Measurements from ENCODE around the gene SLC22A2. TPM values are rescaled to one million over a fixed set of nuclear protein-coding genes. Genes with fewer than 3 reads are reported as not detected.

Gene SLC22A2
- total RNA-seq, 1 experiment from 2014 or later, result not detected

DNA sequence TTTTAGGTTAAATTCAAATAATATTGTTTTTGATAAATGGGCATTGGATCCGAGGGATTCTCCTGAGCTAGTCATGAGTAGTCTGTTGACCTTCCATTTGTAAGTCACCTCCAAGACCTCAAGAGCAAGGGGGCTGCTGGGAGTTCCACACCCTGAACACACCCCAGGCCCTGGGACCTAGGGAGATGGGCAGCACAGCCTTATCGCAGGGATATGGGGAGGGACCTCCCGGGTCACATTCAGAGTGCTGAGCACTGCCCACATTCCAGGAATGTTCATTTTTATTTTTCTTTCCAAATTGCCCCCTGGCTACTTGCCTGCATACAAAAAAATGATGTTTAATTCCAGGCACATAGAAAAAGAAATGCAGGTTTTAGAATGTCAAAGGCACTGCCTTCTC, 55.5 kb downstream of the SLC22A2 start:
- intact Hi-C loops (cut with micrococcal nuclease; ENCODE audit: unreplicated experiment), result no loop called here
- Mint-ChIP-seq H3K27me3 (ENCODE audit: unreplicated experiment) (no peaks in the 10 kb centered on the region), H3K9me3 (ENCODE audit: low read depth, unreplicated experiment) (peaks cover 4% of the 10 kb centered on the region), H3K4me1 (ENCODE audit: low read depth, unreplicated experiment) (peaks cover 19% of the 10 kb centered on the region), H3K4me3 (ENCODE audit: low read depth, unreplicated experiment) (no peak overlapping the region), H3K27ac (ENCODE audit: unreplicated experiment) (no peak overlapping the region), H3K36me3 (ENCODE audit: insufficient read depth, unreplicated experiment) (no peaks in the 10 kb centered on the region)
- TF ChIP-seq CTCF (IDR thresholded peaks at IDR 0.05; ENCODE audit: unreplicated experiment), result no peak
- CTCF ChIA-PET, result interaction anchor here (0.5 to 0.6 kb wide), 2 partner anchors 21 to 48 kb away, joined by 3 to 4 read pairs; no protein-coding TSS in a partner anchor
- DNase-seq, result no peak
- no TSS peak for BruUV-seq (replicated peaks)

GRCh38 chr6:160202411-160202810, 56.2 kb downstream of the SLC22A2 start:
- no peak for DNase-seq

GRCh38 chr6:160201061-160201460, 57.6 kb downstream of the SLC22A2 start:
- Mint-ChIP-seq H3K9me3 (ENCODE audit: low read depth, unreplicated experiment) (no peaks in the 10 kb centered on the region), H3K27ac (ENCODE audit: unreplicated experiment) (no peak overlapping the region), H3K4me1 (ENCODE audit: low read depth, unreplicated experiment) (peaks cover 19% of the 10 kb centered on the region), H3K4me3 (ENCODE audit: low read depth, unreplicated experiment) (no peak overlapping the region), H3K27me3 (ENCODE audit: unreplicated experiment) (no peaks in the 10 kb centered on the region), H3K36me3 (ENCODE audit: insufficient read depth, unreplicated experiment) (no peaks in the 10 kb centered on the region)
- BruUV-seq (replicated peaks), result no TSS peak
- CTCF ChIA-PET, result no interaction called here
- intact Hi-C loops (cut with micrococcal nuclease; ENCODE audit: unreplicated experiment), result no loop called here
- no peak for TF ChIP-seq CTCF (IDR thresholded peaks at IDR 0.05; ENCODE audit: unreplicated experiment)
- DNase-seq, result no peak

More at GRCh38 chr6:160202411-160202810, 56.2 kb downstream of the SLC22A2 start:
- intact Hi-C loops (cut with micrococcal nuclease; ENCODE audit: unreplicated experiment), result no loop called here
- Mint-ChIP-seq H3K36me3 (ENCODE audit: insufficient read depth, unreplicated experiment) (no peaks in the 10 kb centered on the region), H3K27me3 (ENCODE audit: unreplicated experiment) (no peaks in the 10 kb centered on the region), H3K4me1 (ENCODE audit: low read depth, unreplicated experiment) (peaks cover 19% of the 10 kb centered on the region), H3K27ac (ENCODE audit: unreplicated experiment) (no peak overlapping the region), H3K9me3 (ENCODE audit: low read depth, unreplicated experiment) (no peaks in the 10 kb centered on the region), H3K4me3 (ENCODE audit: low read depth, unreplicated experiment) (no peak overlapping the region)
- no peak for TF ChIP-seq CTCF (IDR thresholded peaks at IDR 0.05; ENCODE audit: unreplicated experiment)
- no TSS peak for BruUV-seq (replicated peaks)
- CTCF ChIA-PET, result interaction anchor here (0.6 kb wide), 1 partner anchor 22 kb away, joined by 4 read pairs; no protein-coding TSS in a partner anchor

DNA sequence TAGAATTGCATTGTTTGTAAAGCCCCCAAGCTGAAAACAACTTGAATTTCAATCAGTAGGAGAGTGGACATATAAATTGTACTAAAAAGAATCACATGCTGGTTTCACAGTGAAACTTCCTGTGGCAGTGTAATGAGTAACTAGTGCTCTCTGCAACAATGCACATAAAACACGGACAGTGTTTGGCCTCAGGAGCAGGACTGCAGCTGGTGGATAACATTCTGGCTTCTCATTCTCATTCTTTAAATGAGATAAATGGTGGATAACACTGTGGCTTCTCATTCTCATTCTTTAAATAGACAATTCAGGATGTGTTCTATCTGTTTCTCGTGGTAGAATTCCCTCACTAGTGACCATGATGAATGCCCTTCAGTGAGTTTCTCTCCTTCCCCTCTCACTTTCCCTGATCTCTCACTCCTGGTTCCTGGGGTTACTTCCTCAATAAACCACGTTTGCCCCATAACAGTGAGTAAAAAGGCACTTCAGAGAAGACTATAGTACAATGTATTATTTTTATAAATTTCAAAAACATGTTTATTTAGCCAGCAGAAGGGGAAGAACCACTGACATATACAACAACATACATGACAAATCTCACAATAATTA, 59.9 kb downstream of the SLC22A2 start:
- Mint-ChIP-seq H3K4me3 (ENCODE audit: low read depth, unreplicated experiment) (peak overlapping the region; percentile 13), H3K36me3 (ENCODE audit: insufficient read depth, unreplicated experiment) (no peaks in the 10 kb centered on the region), H3K27ac (ENCODE audit: unreplicated experiment) (peak overlapping the region; percentile 57), H3K9me3 (ENCODE audit: low read depth, unreplicated experiment) (no peaks in the 10 kb centered on the region), H3K27me3 (ENCODE audit: unreplicated experiment) (no peaks in the 10 kb centered on the region), H3K4me1 (ENCODE audit: low read depth, unreplicated experiment) (peaks cover 19% of the 10 kb centered on the region)
- TF ChIP-seq CTCF (IDR thresholded peaks at IDR 0.05; ENCODE audit: unreplicated experiment), result no peak
- DNase-seq, result peak; percentile 5
- no TSS peak for BruUV-seq (replicated peaks)
- CTCF ChIA-PET, result no interaction called here
- intact Hi-C loops (cut with micrococcal nuclease; ENCODE audit: unreplicated experiment), result no loop called here
